Islet of Langerhans (tissue), 1 donor: ENCODE measurements around the gene HIRIP3.
"Not testable (repeated sequence)": the region's sequence is repeated elsewhere in the genome, so short reads cannot be mapped to it uniquely, and the experiment has no call there.

Experiments
- FAIRE-seq: peaks from one replicate; lab custom pipeline; 2011; peaks lifted over from hg19 to GRCh38; lab: Jason Lieb, UNC

HIRIP3 gene

GRCh38 chr16:29959821-29960220, 35.6 kb downstream of the HIRIP3 start:
- not testable (repeated sequence) for FAIRE-seq

GRCh38 chr16:29959293-29959692, 36.1 kb downstream of the HIRIP3 start:
- no peak for FAIRE-seq

- no peak for FAIRE-seq
These were observed 36.7 kb downstream of the HIRIP3 start for GRCh38 chr16:29958756-29959155.

GRCh38 chr16:29951625-29952365, 43.6 kb downstream of the HIRIP3 start:
- FAIRE-seq: no peak

- FAIRE-seq: no peak
These were observed 44.5 kb downstream of the HIRIP3 start for GRCh38 chr16:29950806-29951461.

GRCh38 chr16:29947897-29948296, 47.5 kb downstream of the HIRIP3 start:
- no peak for FAIRE-seq

- FAIRE-seq: no peak
These were observed 51.3 kb downstream of the HIRIP3 start for GRCh38 chr16:29943846-29944799.
